Measurements from ENCODE around the gene SCG3. TPM values are rescaled to one million over a fixed set of nuclear protein-coding genes. Genes with fewer than 3 reads are reported as not detected.

Gene SCG3
- total RNA-seq, 1 donor from 2014 or later, result not detected

GRCh38 chr15:51750792-51751696 lies 69.7 kb downstream of the SCG3 start, which contains the start of gene TMOD2:
TSS of gene TMOD2 (plus strand) at chr15:51751597. CDS start at chr15:51766442, 14,845 bp downstream.
- DNase-seq, result peak; percentile 79
- peak; percentile 98 for ATAC-seq
- intact Hi-C loops (cut with micrococcal nuclease), result loop anchor here (2.0 kb wide), 1 partner anchor 20 kb away; no protein-coding TSS in a partner anchor

- DNase-seq (peak; percentile 50), ATAC-seq (peak; percentile 57)
Observed at GRCh38 chr15:51751697-51752683, 70.7 kb downstream of the SCG3 start.

GRCh38 chr15:51752888-51753287 lies 71.6 kb downstream of the SCG3 start:
- intact Hi-C loops (cut with micrococcal nuclease), result no loop called here
- ATAC-seq (no peak), DNase-seq (no peak)

More at GRCh38 chr15:51751697-51752683, 70.7 kb downstream of the SCG3 start:
- intact Hi-C loops (cut with micrococcal nuclease), result loop anchor here (2.0 kb wide), 1 partner anchor 21 kb away; no protein-coding TSS in a partner anchor

- no peak for DNase-seq
- ATAC-seq, result no peak
- intact Hi-C loops (cut with micrococcal nuclease), result no loop called here
Observed at GRCh38 chr15:51754267-51754666, 73.0 kb downstream of the SCG3 start.

GRCh38 chr15:51755790-51756189 lies 74.5 kb downstream of the SCG3 start:
- no peak for DNase-seq

GRCh38 chr15:51756482-51756881 lies 75.2 kb downstream of the SCG3 start:
- ATAC-seq (no peak), DNase-seq (no peak)
- intact Hi-C loops (cut with micrococcal nuclease), result no loop called here

More at GRCh38 chr15:51755790-51756189, 74.5 kb downstream of the SCG3 start:
- intact Hi-C loops (cut with micrococcal nuclease), result no loop called here
- ATAC-seq, result no peak

GRCh38 chr15:51757450-51757849 lies 76.1 kb downstream of the SCG3 start:
- ATAC-seq (no peak), DNase-seq (no peak)
- intact Hi-C loops (cut with micrococcal nuclease), result no loop called here

- peak; percentile 67 for DNase-seq
- ATAC-seq, result peak; percentile 88
- intact Hi-C loops (cut with micrococcal nuclease), result no loop called here
Observed at GRCh38 chr15:51758645-51759044, 77.3 kb downstream of the SCG3 start.

- DNase-seq (peak; percentile 61), ATAC-seq (peak; percentile 95)
- intact Hi-C loops (cut with micrococcal nuclease), result no loop called here
Observed at GRCh38 chr15:51759557-51760070, 78.3 kb downstream of the SCG3 start.

- DNase-seq, result no peak
- ATAC-seq, result no peak
- intact Hi-C loops (cut with micrococcal nuclease), result no loop called here
Observed at GRCh38 chr15:51760805-51761204, 79.5 kb downstream of the SCG3 start.

- no peak for ATAC-seq
- intact Hi-C loops (cut with micrococcal nuclease), result no loop called here
- no peak for DNase-seq
Observed at GRCh38 chr15:51765751-51766150, 84.4 kb downstream of the SCG3 start.

GRCh38 chr15:51766341-51766740 lies 85.0 kb downstream of the SCG3 start:
- ATAC-seq (no peak), DNase-seq (no peak)
- intact Hi-C loops (cut with micrococcal nuclease), result no loop called here

- DNase-seq (no peak), ATAC-seq (peak; percentile 24)
- intact Hi-C loops (cut with micrococcal nuclease), result no loop called here
Observed at GRCh38 chr15:51768018-51768417, 86.7 kb downstream of the SCG3 start.

Other genes with a start within 250 kb of the SCG3 start
- gene DMXL2, start 58.7 kb upstream of the SCG3 start, total RNA-seq, result 8.7 TPM
- gene LYSMD2, start 56.2 kb downstream of the SCG3 start, total RNA-seq, result 4.7 TPM
- gene TMOD2, start 70.1 kb downstream of the SCG3 start, total RNA-seq, result 9.2 TPM
- 19.9 TPM for gene TMOD3, start 148.2 kb downstream of the SCG3 start, total RNA-seq

All from left ventricle myocardium superior (tissue), 1 donor.